Endothelial cell of umbilical vein (primary cell): ENCODE data around the gene WBP2NL. TPM values are rescaled to one million over a fixed set of nuclear protein-coding genes. Genes with fewer than 3 reads are reported as not detected.

Experiments
- BruUV-seq: library from RNA; stranded (reverse); fragments of 400-500 nt; replicated peaks from 2 replicates; lab custom pipeline; 2021; lab: Mats Ljungman, UMichigan
- CTCF ChIA-PET: fragments of 300-600, 350-600 bp; sonication (Branson Sonifier 250); formaldehyde crosslinking; loops from one replicate; lab custom pipeline; 2021; ENCODE audit warnings: antibody characterized with exemption, inconsistent platforms; lab: Charles Lee
- POLR2A ChIA-PET: fragments of 300-600, 350-600 bp; sonication (Branson Sonifier 250); formaldehyde crosslinking; loops from one replicate; lab custom pipeline; 2021; ENCODE audit warnings: antibody characterized with exemption, inconsistent platforms; lab: Charles Lee
- DNase-seq: peaks from one replicate; pipeline ENCODE4 v3.0.0-alpha.2; 2011; ENCODE audit warnings: low read depth, low spot score
- FAIRE-seq: peaks from 2 replicates; lab custom pipeline; 2011; peaks lifted over from hg19 to GRCh38; lab: Jason Lieb, UNC
- H2AFZ ChIP-seq: 2 replicates; pipeline ENCODE4 v1.6.0; 2012; ENCODE audit warnings: low read depth, low read length, control low read depth, inconsistent platforms
- H3K27ac ChIP-seq: 2 replicates; pipeline ENCODE4 v1.5.1; 2011; ENCODE audit warnings: low read depth, mild to moderate bottlenecking, control low read depth, low read length, moderate library complexity; ENCODE audit not compliant: insufficient read depth
- H3K27me3 ChIP-seq, 2 experiments: 2 replicates each; pipeline versions ENCODE4 v1.6.0 to v1.6.1; 2011; ENCODE audit warnings: low read length in 2 of 2, mixed read lengths in 1 of 2; ENCODE audit not compliant: control insufficient read depth in 2 of 2, insufficient read depth in 2 of 2
- H3K36me3 ChIP-seq, 2 experiments: 2 replicates in 1 of 2; 3 replicates in 1 of 2; pipeline ENCODE4 v1.5.1; 2011; ENCODE audit warnings: low read length in 2 of 2, mild to moderate bottlenecking in 1 of 2, moderate library complexity in 1 of 2; ENCODE audit not compliant: control insufficient read depth in 2 of 2, insufficient read depth in 2 of 2; ENCODE audit errors: extremely low read depth in 1 of 2
- H3K4me1 ChIP-seq: 3 replicates; pipeline ENCODE4 v1.5.1; 2011; ENCODE audit warnings: mild to moderate bottlenecking, low read length; ENCODE audit not compliant: control insufficient read depth, insufficient read depth; ENCODE audit errors: extremely low read depth
- H3K4me2 ChIP-seq: 2 replicates; pipeline ENCODE4 v1.6.1; 2011; ENCODE audit warnings: low read length, control low read depth, mixed read lengths; ENCODE audit not compliant: insufficient read depth
- H3K4me3 ChIP-seq, 3 experiments: fragments of 200-600 bp in 1 of 3; sonication (generic), shearing (Covaris generic) in 1 of 3; replicated peaks in 1 of 3; 2 replicates each; pipeline ENCODE4 v1.5.1; 2011 to 2016; ENCODE audit warnings: control low read depth in 3 of 3, low read length in 3 of 3, mild to moderate bottlenecking in 2 of 3, inconsistent platforms in 1 of 3, low read depth in 1 of 3, moderate library complexity in 1 of 3; ENCODE audit not compliant: insufficient read depth in 1 of 3
- H3K79me2 ChIP-seq: 2 replicates; pipeline ENCODE4 v1.6.0; 2012; ENCODE audit warnings: low read length, inconsistent platforms; ENCODE audit not compliant: control insufficient read depth, insufficient read depth
- H3K9ac ChIP-seq: replicated peaks from 2 replicates; pipeline ENCODE3; 2011; ENCODE audit warnings: low read length, control low read depth; ENCODE audit not compliant: insufficient read depth; ENCODE audit errors: extremely low read depth
- H3K9me1 ChIP-seq: replicated peaks from 3 replicates; pipeline ENCODE4 v1.6.0; 2011; ENCODE audit warnings: mild to moderate bottlenecking, low read length; ENCODE audit not compliant: control insufficient read depth, insufficient read depth; ENCODE audit errors: extremely low read depth
- H3K9me3 ChIP-seq: replicated peaks from 2 replicates; pipeline ENCODE4 v1.5.1; 2012; ENCODE audit warnings: low read length, inconsistent platforms; ENCODE audit not compliant: control insufficient read depth, insufficient read depth
- H4K20me1 ChIP-seq: replicated peaks from 2 replicates; pipeline ENCODE3; 2011; ENCODE audit warnings: mild to moderate bottlenecking, low read length; ENCODE audit not compliant: control insufficient read depth, insufficient read depth; ENCODE audit errors: extremely low read depth
- EZH2 ChIP-seq: IDR thresholded peaks from 2 replicates; pipeline ENCODE4 v1.6.1; 2012; ENCODE audit warnings: borderline replicate concordance, low read depth, mild to moderate bottlenecking, moderate library complexity, low read length, inconsistent platforms; ENCODE audit not compliant: severe bottlenecking
- FOS ChIP-seq: IDR thresholded peaks from 2 replicates; pipeline ENCODE4 v1.6.1; 2011; ENCODE audit warnings: mild to moderate bottlenecking, low read length, moderate library complexity, borderline replicate concordance; ENCODE audit not compliant: insufficient read depth
- GATA2 ChIP-seq: IDR thresholded peaks from 2 replicates; pipeline ENCODE4 v1.7.0; 2011; ENCODE audit warnings: low read depth, mild to moderate bottlenecking, moderate library complexity, mixed read lengths, low read length; ENCODE audit not compliant: insufficient read length, insufficient read depth
- MYC ChIP-seq: IDR thresholded peaks from one replicate; pipeline ENCODE4 v1.6.1; 2011; ENCODE audit warnings: mild to moderate bottlenecking, low read depth, low read length
- POLR2A ChIP-seq: IDR thresholded peaks from 2 replicates; pipeline ENCODE4 v1.6.1; 2012; ENCODE audit warnings: low read depth, mild to moderate bottlenecking, control low read depth, low read length
- POLR2AphosphoS5 ChIP-seq: IDR thresholded peaks from 2 replicates; pipeline ENCODE4 v1.6.1; 2012; ENCODE audit warnings: low read depth, mild to moderate bottlenecking, control low read depth, low read length, moderate library complexity; ENCODE audit not compliant: insufficient read depth
- dilution Hi-C: fragments of 300-500 bp; cut with MboI; formaldehyde crosslinking; loops from one replicate; pipeline ENCODE4 v1.15.0; 2019; ENCODE audit warnings: low sequenced_read_pairs; ENCODE audit not compliant: extremely low pct_ligation_motif_present
- intact Hi-C: fragments of 100-400 bp; cut with micrococcal nuclease; formaldehyde crosslinking; loops from one replicate; pipeline ENCODE4 v1.10.0; 2022
- polyA plus RNA-seq, 4 experiments: library from polyadenylated mRNA; depleted of rRNA in 3 of 4; stranded (reverse) in 3 of 4; unstranded in 1 of 4; fragments of >200 nt; gene quantifications; 2 replicates each; pipeline versions ENCODE4 v1.2.1 to v1.2.3, GENCODE V29; 2011 to 2012; ENCODE audit warnings: missing spikeins in 1 of 4
- total RNA-seq: library from RNA; stranded (reverse); gene quantifications from 2 replicates; pipeline ENCODE4 v1.2.3, GENCODE V29; 2021
- TF ChIP-seq, protein P1 (sequence below): IDR thresholded peaks from 2 replicates; pipeline ENCODE4 v1.6.1; 2011; ENCODE audit not compliant: insufficient read depth, insufficient read length
- TF ChIP-seq, protein P2 (sequence below), 2 donors: IDR thresholded peaks; 1 replicate in 1 of 2; 2 replicates in 1 of 2; pipeline ENCODE4 v1.5.1; 2011; ENCODE audit warnings: low read length in 2 of 2, mild to moderate bottlenecking in 2 of 2, moderate library complexity in 2 of 2, control low read depth in 1 of 2, inconsistent platforms in 1 of 2, low read depth in 1 of 2; ENCODE audit not compliant: insufficient read depth in 1 of 2; ENCODE audit errors: extremely low read depth in 1 of 2

Gene WBP2NL
- total and polyA plus RNA-seq, 2 donors (not counting 3 experiments of a cell fraction or from before 2014, with no cell fraction given): 0.08 to 0.27 TPM

DNA sequence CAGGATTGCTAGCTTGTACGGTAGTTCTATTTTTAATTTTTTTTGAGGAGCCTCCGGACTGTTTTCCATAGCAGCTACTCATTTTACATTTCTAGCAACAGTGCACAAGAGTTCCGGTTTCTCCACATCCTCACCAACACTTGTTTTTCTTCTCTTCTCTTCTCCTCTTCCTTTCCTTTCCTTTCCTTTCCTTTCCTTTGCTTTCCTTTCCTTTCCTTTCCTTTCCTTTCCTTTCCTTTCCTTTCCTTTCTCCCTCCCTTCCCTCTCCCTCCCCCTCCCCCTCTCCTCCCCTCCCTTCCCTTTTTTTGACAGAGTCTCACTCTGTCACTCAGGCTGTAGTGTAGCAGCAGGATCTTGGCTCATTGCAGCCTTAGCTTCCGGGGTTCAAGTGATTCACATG, 9.3 kb downstream of the WBP2NL start:
- Histone ChIP-seq H3K36me3 (no peaks in the 10 kb centered on the region), H2AFZ (no peak overlapping the region), H3K4me2 (no peak overlapping the region), H3K9ac (no peak overlapping the region), H3K9me1 (no peaks in the 10 kb centered on the region), H3K9me3 (no peaks in the 10 kb centered on the region), H3K27ac (no peak overlapping the region), H4K20me1 (no peaks in the 10 kb centered on the region), H3K79me2 (no peaks in the 10 kb centered on the region), H3K4me3 (no peak overlapping the region), H3K27me3 (no peaks in the 10 kb centered on the region), H3K4me1 (no peaks in the 10 kb centered on the region)
- BruUV-seq: no TSS peak
- dilution Hi-C loops: no loop called here
- TF ChIP-seq GATA2: no peak
- TF ChIP-seq MYC: no peak
- TF ChIP-seq POLR2A: no peak
- TF ChIP-seq, protein P1, sequence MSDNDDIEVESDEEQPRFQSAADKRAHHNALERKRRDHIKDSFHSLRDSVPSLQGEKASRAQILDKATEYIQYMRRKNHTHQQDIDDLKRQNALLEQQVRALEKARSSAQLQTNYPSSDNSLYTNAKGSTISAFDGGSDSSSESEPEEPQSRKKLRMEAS: no peak
- no peak for TF ChIP-seq EZH2
- TF ChIP-seq FOS: no peak
- no peak for TF ChIP-seq POLR2AphosphoS5
- intact Hi-C loops: no loop called here
- ChIA-PET CTCF (no interaction called here), POLR2A (no interaction called here)
- DNase-seq: no peak
- no peak for FAIRE-seq

GRCh38 chr22:42010778-42011177, 12.2 kb downstream of the WBP2NL start:
- no peaks in the 10 kb centered on the region for H3K4me1 ChIP-seq
- H3K27me3 ChIP-seq: peaks cover 0 to 4% of the 10 kb centered on the region in 2 experiments
- no peak overlapping the region for H3K4me3 ChIP-seq
- ChIA-PET POLR2A (no interaction called here), CTCF (no interaction called here)
- H2AFZ ChIP-seq: no peak overlapping the region
- no peak for DNase-seq
- no peaks in the 10 kb centered on the region for H3K79me2 ChIP-seq
- intact Hi-C loops (no loop called here), dilution Hi-C loops (no loop called here)
- no peaks in the 10 kb centered on the region for H3K9me3 ChIP-seq
- no peaks in the 10 kb centered on the region for H3K9me1 ChIP-seq
- no TSS peak for BruUV-seq
- no peak overlapping the region for H3K9ac ChIP-seq
- no peak overlapping the region for H3K4me2 ChIP-seq
- H4K20me1 ChIP-seq: no peaks in the 10 kb centered on the region
- H3K36me3 ChIP-seq: no peaks in the 10 kb centered on the region
- no peak overlapping the region for H3K27ac ChIP-seq
- no peak for FAIRE-seq
- TF ChIP-seq, protein P2, sequence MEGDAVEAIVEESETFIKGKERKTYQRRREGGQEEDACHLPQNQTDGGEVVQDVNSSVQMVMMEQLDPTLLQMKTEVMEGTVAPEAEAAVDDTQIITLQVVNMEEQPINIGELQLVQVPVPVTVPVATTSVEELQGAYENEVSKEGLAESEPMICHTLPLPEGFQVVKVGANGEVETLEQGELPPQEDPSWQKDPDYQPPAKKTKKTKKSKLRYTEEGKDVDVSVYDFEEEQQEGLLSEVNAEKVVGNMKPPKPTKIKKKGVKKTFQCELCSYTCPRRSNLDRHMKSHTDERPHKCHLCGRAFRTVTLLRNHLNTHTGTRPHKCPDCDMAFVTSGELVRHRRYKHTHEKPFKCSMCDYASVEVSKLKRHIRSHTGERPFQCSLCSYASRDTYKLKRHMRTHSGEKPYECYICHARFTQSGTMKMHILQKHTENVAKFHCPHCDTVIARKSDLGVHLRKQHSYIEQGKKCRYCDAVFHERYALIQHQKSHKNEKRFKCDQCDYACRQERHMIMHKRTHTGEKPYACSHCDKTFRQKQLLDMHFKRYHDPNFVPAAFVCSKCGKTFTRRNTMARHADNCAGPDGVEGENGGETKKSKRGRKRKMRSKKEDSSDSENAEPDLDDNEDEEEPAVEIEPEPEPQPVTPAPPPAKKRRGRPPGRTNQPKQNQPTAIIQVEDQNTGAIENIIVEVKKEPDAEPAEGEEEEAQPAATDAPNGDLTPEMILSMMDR (IDR thresholded peaks at IDR 0.05; ENCODE audit: extremely low read depth in 1 of 2, insufficient read depth in 1 of 2, low read depth in 1 of 2, low read length in 2 of 2): no peak
